DND-41 (cell line): ENCODE data around the gene CDT1.

Experiments
- ATAC-seq: fragments of 200-7000 bp; cut with Tn5 transposase; 3 replicates; pipeline ENCODE4 v1.9.1; 2021; ENCODE audit warnings: low read depth; ENCODE audit not compliant: insufficient read depth
- DNase-seq: peaks from one replicate; pipeline ENCODE4 v3.0.0-alpha.2; 2020
- H2AFZ ChIP-seq: 2 replicates; pipeline ENCODE4 v1.6.0; 2012; ENCODE audit warnings: low read depth, low read length
- H3K27ac ChIP-seq: 2 replicates; pipeline ENCODE4 v1.5.1; 2012; ENCODE audit warnings: low read length, inconsistent platforms
- H3K27me3 ChIP-seq: fragments of 200-600 bp; sonication (generic); 2 replicates; pipeline ENCODE4 v1.6.0; 2012; ENCODE audit warnings: low read length, mild to moderate bottlenecking, inconsistent platforms; ENCODE audit not compliant: insufficient read depth, poor library complexity
- H3K36me3 ChIP-seq: 2 replicates; pipeline ENCODE4 v1.5.1; 2012; ENCODE audit warnings: low read length, inconsistent platforms; ENCODE audit not compliant: insufficient read depth
- H3K4me1 ChIP-seq: 2 replicates; pipeline ENCODE4 v1.5.1; 2012; ENCODE audit warnings: mild to moderate bottlenecking, low read length; ENCODE audit not compliant: insufficient read depth
- H3K4me2 ChIP-seq: 2 replicates; pipeline ENCODE4 v1.6.0; 2012; ENCODE audit warnings: mild to moderate bottlenecking, moderate library complexity, low read length, inconsistent platforms; ENCODE audit not compliant: insufficient read depth
- H3K4me3 ChIP-seq, 2 experiments: fragments of 200-600 bp in 1 of 2; shearing (Covaris generic) in 1 of 2; 2 replicates each; pipeline ENCODE4 v1.5.1; 2012 to 2016; ENCODE audit warnings: inconsistent platforms in 2 of 2, low read length in 2 of 2, mild to moderate bottlenecking in 2 of 2, low read depth in 1 of 2, moderate library complexity in 1 of 2
- H3K79me2 ChIP-seq: 2 replicates; pipeline ENCODE4 v1.6.0; 2012; ENCODE audit warnings: low read length, inconsistent platforms; ENCODE audit not compliant: insufficient read depth
- H3K9ac ChIP-seq: 2 replicates; pipeline ENCODE4 v1.6.0; 2012; ENCODE audit warnings: low read depth, mild to moderate bottlenecking, inconsistent platforms, low read length, moderate library complexity
- H3K9me3 ChIP-seq: 2 replicates; pipeline ENCODE4 v1.5.1; 2012; ENCODE audit warnings: low read length, moderate library complexity, mild to moderate bottlenecking, inconsistent platforms; ENCODE audit not compliant: insufficient read depth, severe bottlenecking
- H4K20me1 ChIP-seq: 2 replicates; pipeline ENCODE4 v1.6.0; 2012; ENCODE audit warnings: low read length; ENCODE audit not compliant: insufficient read depth
- EZH2 ChIP-seq: IDR thresholded peaks from 3 replicates; pipeline ENCODE4 v1.6.1; 2012; ENCODE audit warnings: borderline replicate concordance, low read depth, mild to moderate bottlenecking, moderate library complexity, low read length, inconsistent platforms; ENCODE audit not compliant: severe bottlenecking
- TF ChIP-seq, protein P1 (sequence below): IDR thresholded peaks from 2 replicates; pipeline ENCODE4 v1.5.1; 2012; ENCODE audit warnings: borderline replicate concordance, low read length, moderate library complexity, mild to moderate bottlenecking; ENCODE audit not compliant: poor library complexity, severe bottlenecking; ENCODE audit errors: extremely low read depth

The CDT1 gene

DNA sequence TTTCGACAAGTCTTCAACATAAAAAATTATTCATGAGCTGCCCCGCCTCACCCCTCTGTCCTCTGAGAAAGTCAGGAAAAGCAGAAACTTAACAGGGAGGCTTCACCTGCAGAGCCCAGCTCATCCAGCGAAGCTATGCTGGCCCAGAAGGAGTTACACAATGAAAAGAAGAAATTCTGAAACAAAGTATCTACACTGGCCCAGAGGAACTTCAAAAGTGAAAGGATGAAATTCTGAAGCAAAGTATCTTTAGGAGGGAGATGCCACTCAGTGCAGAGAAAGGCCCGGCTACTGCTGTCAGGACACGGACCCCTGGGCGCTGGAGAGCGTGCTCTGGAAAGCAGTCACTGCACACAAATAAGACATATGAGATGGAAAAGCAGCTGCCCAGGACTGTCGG, 51.6 kb downstream of the CDT1 start:
- Histone ChIP-seq H4K20me1 (peaks cover 12% of the 10 kb centered on the region), H2AFZ (no peak overlapping the region), H3K4me3 (no peak overlapping the region), H3K36me3 (peaks cover 18% of the 10 kb centered on the region), H3K27me3 (no peaks in the 10 kb centered on the region), H3K79me2 (peaks cover 24% of the 10 kb centered on the region), H3K27ac (no peak overlapping the region), H3K4me2 (peak overlapping the region; percentile 88; the same call in 1 of the 2 replicates), H3K4me1 (peaks cover 24% of the 10 kb centered on the region), H3K9ac (no peak overlapping the region), H3K9me3 (no peaks in the 10 kb centered on the region)
- no peak for DNase-seq
- TF ChIP-seq, protein P1, sequence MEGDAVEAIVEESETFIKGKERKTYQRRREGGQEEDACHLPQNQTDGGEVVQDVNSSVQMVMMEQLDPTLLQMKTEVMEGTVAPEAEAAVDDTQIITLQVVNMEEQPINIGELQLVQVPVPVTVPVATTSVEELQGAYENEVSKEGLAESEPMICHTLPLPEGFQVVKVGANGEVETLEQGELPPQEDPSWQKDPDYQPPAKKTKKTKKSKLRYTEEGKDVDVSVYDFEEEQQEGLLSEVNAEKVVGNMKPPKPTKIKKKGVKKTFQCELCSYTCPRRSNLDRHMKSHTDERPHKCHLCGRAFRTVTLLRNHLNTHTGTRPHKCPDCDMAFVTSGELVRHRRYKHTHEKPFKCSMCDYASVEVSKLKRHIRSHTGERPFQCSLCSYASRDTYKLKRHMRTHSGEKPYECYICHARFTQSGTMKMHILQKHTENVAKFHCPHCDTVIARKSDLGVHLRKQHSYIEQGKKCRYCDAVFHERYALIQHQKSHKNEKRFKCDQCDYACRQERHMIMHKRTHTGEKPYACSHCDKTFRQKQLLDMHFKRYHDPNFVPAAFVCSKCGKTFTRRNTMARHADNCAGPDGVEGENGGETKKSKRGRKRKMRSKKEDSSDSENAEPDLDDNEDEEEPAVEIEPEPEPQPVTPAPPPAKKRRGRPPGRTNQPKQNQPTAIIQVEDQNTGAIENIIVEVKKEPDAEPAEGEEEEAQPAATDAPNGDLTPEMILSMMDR, result no peak
- no peak for TF ChIP-seq EZH2
- ATAC-seq, result no peak

DNA sequence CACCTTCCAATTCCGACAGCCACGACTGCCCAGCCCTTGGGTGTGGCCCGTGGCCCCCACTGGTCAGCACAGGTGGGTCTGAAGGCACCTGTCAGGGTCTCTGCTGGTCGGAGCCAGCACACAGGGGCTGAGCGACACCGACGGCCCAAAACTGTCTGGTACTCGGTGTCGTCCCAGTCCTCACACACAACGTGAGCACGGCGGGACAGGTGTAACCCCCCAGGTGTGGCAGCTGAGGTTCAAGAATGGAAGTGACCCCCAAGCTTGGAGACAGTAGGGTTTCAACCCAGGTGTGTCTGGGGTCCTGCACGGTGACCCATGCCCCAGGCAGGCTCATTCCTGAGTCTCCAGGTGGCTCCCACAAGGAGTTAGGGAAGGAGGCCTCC, 52.1 kb downstream of the CDT1 start:
- Histone ChIP-seq H4K20me1 (peaks cover 12% of the 10 kb centered on the region), H3K9me3 (no peaks in the 10 kb centered on the region), H3K4me3 (peak overlapping the region in 1 of 2 experiments; percentile 57; a peak in 2 of 4 replicates), H3K27ac (0 out of 2 replicates have a peak overlapping the region, but pooled peaks have one; percentile 9), H3K27me3 (no peaks in the 10 kb centered on the region), H3K9ac (no peak overlapping the region), H2AFZ (no peak overlapping the region), H3K4me2 (peak overlapping the region; percentile 88), H3K4me1 (peaks cover 24% of the 10 kb centered on the region), H3K36me3 (peaks cover 23% of the 10 kb centered on the region), H3K79me2 (peaks cover 24% of the 10 kb centered on the region)
- DNase-seq (no peak), ATAC-seq (no peak)
- TF ChIP-seq, protein P1, result no peak

DNA sequence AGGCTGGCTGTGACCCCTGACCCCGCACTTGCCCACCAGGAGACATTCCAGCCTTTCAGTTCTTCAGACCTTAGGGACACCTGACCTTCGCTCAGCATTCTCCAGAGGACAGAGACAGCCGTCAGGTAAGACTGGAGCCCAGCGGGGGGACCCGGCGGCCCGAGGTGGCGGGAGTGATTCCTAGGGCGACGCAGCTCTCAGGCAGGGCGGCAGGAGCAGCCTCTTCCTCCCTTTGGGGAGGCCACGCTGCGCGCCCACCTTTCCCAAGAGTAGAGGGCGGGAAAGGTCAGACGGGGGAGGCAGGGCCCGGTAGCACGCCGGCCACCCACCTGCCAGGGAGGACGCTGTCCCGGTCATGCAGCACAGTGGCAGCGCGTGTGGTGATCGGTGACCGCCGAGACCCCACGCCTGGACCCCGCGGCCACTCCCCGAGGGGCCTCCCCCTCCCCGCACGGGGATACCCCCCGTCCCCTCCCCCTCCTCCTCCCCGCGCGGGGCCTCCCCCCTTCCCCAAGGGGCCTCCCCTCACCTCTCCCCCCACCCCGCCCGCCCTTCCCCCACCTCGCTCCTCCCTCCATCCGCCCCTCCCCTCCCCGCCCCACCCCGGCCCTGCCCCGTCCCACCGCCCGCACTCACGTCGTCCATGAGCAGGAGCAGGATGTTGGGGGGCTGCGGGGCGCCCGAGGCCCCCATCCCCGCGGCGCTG, 52.7 kb downstream of the CDT1 start:
- peak overlapping the region; percentile 84 for H3K27ac ChIP-seq
- TF ChIP-seq EZH2, result no peak
- TF ChIP-seq, protein P1, result no peak
- H4K20me1 ChIP-seq, result peaks cover 12% of the 10 kb centered on the region
- H3K79me2 ChIP-seq, result peaks cover 24% of the 10 kb centered on the region
- no peaks in the 10 kb centered on the region for H3K27me3 ChIP-seq
- peaks cover 24% of the 10 kb centered on the region for H3K4me1 ChIP-seq
- H3K9me3 ChIP-seq, result no peaks in the 10 kb centered on the region
- DNase-seq (no peak), ATAC-seq (peak; percentile 62)
- H3K9ac ChIP-seq, result peak overlapping the region; percentile 76
- peak overlapping the region; percentile 58 to 87; a peak in 3 of 4 replicates for H3K4me3 ChIP-seq
- H3K36me3 ChIP-seq, result peaks cover 29% of the 10 kb centered on the region
- H2AFZ ChIP-seq, result peak overlapping the region; percentile 77
- H3K4me2 ChIP-seq, result peak overlapping the region; percentile 88
